ENCODE measurements around the gene SYNRG.
"Not testable (repeated sequence)": the region's sequence is repeated elsewhere in the genome, so short reads cannot be mapped to it uniquely, and the experiment has no call there.

SYNRG gene

GRCh38 chr17:37609170-37610040, at the start of gene SYNRG:
Gene SYNRG, minus strand, starts transcription at chr17:37609418. Its CDS starts 63 bp downstream, at chr17:37609355.
- DNase-seq = peak; percentile 92

GRCh38 chr17:37657202-37657601, 48.0 kb upstream of the SYNRG start:
- DNase-seq = no peak

GRCh38 chr17:37651849-37652248, 42.6 kb upstream of the SYNRG start:
- no peak for DNase-seq

- DNase-seq = peak; percentile 61
These were observed 41.3 kb upstream of the SYNRG start for GRCh38 chr17:37650419-37651003.

- peak; percentile 93 for DNase-seq
These were observed 39.3 kb upstream of the SYNRG start for GRCh38 chr17:37648555-37648954.

- DNase-seq = no peak
These were observed 38.6 kb upstream of the SYNRG start for GRCh38 chr17:37647856-37648255.

- DNase-seq = no peak
These were observed 34.7 kb upstream of the SYNRG start for GRCh38 chr17:37643869-37644268.

- DNase-seq = peak; percentile 96
These were observed 34.0 kb upstream of the SYNRG start, which contains the start of gene DDX52 for GRCh38 chr17:37643118-37643766. Gene DDX52, minus strand, starts transcription at chr17:37643446. Its CDS starts 26 bp downstream, at chr17:37643420.

- peak; percentile 54 for DNase-seq
These were observed 33.5 kb upstream of the SYNRG start for GRCh38 chr17:37642681-37643080.

- no peak for DNase-seq
These were observed 30.8 kb upstream of the SYNRG start for GRCh38 chr17:37640015-37640414.

- DNase-seq = no peak
These were observed 28.7 kb upstream of the SYNRG start for GRCh38 chr17:37637956-37638355.

- not testable (repeated sequence) for DNase-seq
These were observed 7.2 kb upstream of the SYNRG start for GRCh38 chr17:37616430-37616829.

GRCh38 chr17:37614823-37615222, 5.6 kb upstream of the SYNRG start:
- no peak for DNase-seq

GRCh38 chr17:37614391-37614790, 5.2 kb upstream of the SYNRG start:
- no peak for DNase-seq

GRCh38 chr17:37610971-37611370, 1.8 kb upstream of the SYNRG start:
- peak; percentile 72 for DNase-seq

- DNase-seq = not testable (repeated sequence)
These were observed 813 bp upstream of the SYNRG start for GRCh38 chr17:37610041-37610420.

GRCh38 chr17:37608351-37609169, 658 bp downstream of the SYNRG start:
- DNase-seq = peak; percentile 54

- DNase-seq = no peak
These were observed 1.4 kb downstream of the SYNRG start for GRCh38 chr17:37607637-37608331.

GRCh38 chr17:37605813-37606505, 3.3 kb downstream of the SYNRG start:
- DNase-seq = peak; percentile 24

- DNase-seq = no peak
These were observed 4.1 kb downstream of the SYNRG start for GRCh38 chr17:37605081-37605480.

- DNase-seq = no peak
These were observed 4.7 kb downstream of the SYNRG start for GRCh38 chr17:37604556-37604955.

- no peak for DNase-seq
These were observed 11.1 kb downstream of the SYNRG start for GRCh38 chr17:37598145-37598544.

Data from inflammatory macrophage treated with lipopolysaccharide for 4 hours (primary cell).